RWPE2 (cell line): ENCODE data around the gene WDFY2.

ENCODE experiments used
- ATAC-seq: fragments of 200-7000 bp; cut with Tn5 transposase; 3 replicates; pipeline ENCODE4 v1.9.1; 2021; ENCODE audit warnings: low read depth
- DNase-seq: peaks from one replicate; pipeline ENCODE4 v3.0.0-alpha.2; 2020; ENCODE audit warnings: low spot score
- H3K27ac ChIP-seq: fragments of 450-650 bp; 2 replicates; pipeline ENCODE4 v1.5.1; 2017; ENCODE audit warnings: mild to moderate bottlenecking; ENCODE audit not compliant: poor library complexity, severe bottlenecking
- H3K27me3 ChIP-seq: fragments of 250-450 bp; sonication (Bioruptor Pico); 2 replicates; pipeline ENCODE4 v1.5.1; 2021; ENCODE audit warnings: mild to moderate bottlenecking, moderate library complexity; ENCODE audit not compliant: insufficient read depth, poor library complexity, severe bottlenecking
- H3K36me3 ChIP-seq: fragments of 250-450 bp; sonication (Bioruptor Pico); 2 replicates; pipeline ENCODE4 v1.5.1; 2020; ENCODE audit warnings: low read depth, mild to moderate bottlenecking, moderate library complexity
- H3K4me1 ChIP-seq: fragments of 250-450 bp; sonication (Bioruptor Pico); 2 replicates; pipeline ENCODE4 v1.5.1; 2021; ENCODE audit warnings: mild to moderate bottlenecking, moderate library complexity; ENCODE audit not compliant: insufficient read depth, poor library complexity, severe bottlenecking
- H3K4me3 ChIP-seq: fragments of 250-450 bp; sonication (Bioruptor Pico); 2 replicates; pipeline ENCODE4 v1.5.1; 2021; ENCODE audit warnings: mild to moderate bottlenecking, moderate library complexity; ENCODE audit not compliant: severe bottlenecking
- H3K9me3 ChIP-seq: fragments of 250-450 bp; sonication (Bioruptor Pico); 2 replicates; pipeline ENCODE4 v1.5.1; 2021; ENCODE audit warnings: mild to moderate bottlenecking, moderate library complexity; ENCODE audit not compliant: severe bottlenecking
- TF ChIP-seq, protein P1 (sequence below): fragments of 450-650 bp; IDR thresholded peaks from one replicate; pipeline ENCODE4 v1.5.1; 2017; ENCODE audit warnings: mild to moderate bottlenecking, moderate library complexity; ENCODE audit not compliant: poor library complexity, severe bottlenecking

Gene WDFY2

DNA sequence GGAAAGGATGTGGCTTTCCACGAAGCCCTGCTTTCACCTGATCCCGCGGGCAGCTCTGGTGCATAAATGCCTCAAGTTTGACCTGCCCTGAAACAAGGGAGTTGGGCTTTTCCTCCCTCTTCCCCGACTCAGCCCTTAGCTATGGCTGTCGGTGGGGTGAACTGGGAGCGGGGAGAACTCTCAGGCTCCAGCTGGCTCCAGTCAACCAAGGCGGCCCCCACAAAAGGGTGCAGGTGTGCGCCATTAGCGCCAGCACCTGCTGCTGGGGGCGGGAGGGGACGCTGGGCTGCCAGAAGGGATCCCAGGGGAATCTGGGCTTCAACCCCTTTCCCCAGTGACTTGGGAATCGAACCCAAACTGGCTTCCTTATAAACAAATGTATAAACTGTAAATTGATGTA, 226.8 kb downstream of the WDFY2 start:
- no peaks in the 10 kb centered on the region for H3K9me3 ChIP-seq
- H3K36me3 ChIP-seq, result no peaks in the 10 kb centered on the region
- DNase-seq, result no peak
- no peaks in the 10 kb centered on the region for H3K4me1 ChIP-seq
- H3K27me3 ChIP-seq, result no peaks in the 10 kb centered on the region
- no peak for ATAC-seq
- no peak overlapping the region for H3K27ac ChIP-seq
- no peak overlapping the region for H3K4me3 ChIP-seq
- TF ChIP-seq, protein P1, sequence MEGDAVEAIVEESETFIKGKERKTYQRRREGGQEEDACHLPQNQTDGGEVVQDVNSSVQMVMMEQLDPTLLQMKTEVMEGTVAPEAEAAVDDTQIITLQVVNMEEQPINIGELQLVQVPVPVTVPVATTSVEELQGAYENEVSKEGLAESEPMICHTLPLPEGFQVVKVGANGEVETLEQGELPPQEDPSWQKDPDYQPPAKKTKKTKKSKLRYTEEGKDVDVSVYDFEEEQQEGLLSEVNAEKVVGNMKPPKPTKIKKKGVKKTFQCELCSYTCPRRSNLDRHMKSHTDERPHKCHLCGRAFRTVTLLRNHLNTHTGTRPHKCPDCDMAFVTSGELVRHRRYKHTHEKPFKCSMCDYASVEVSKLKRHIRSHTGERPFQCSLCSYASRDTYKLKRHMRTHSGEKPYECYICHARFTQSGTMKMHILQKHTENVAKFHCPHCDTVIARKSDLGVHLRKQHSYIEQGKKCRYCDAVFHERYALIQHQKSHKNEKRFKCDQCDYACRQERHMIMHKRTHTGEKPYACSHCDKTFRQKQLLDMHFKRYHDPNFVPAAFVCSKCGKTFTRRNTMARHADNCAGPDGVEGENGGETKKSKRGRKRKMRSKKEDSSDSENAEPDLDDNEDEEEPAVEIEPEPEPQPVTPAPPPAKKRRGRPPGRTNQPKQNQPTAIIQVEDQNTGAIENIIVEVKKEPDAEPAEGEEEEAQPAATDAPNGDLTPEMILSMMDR, result no peak

DNA sequence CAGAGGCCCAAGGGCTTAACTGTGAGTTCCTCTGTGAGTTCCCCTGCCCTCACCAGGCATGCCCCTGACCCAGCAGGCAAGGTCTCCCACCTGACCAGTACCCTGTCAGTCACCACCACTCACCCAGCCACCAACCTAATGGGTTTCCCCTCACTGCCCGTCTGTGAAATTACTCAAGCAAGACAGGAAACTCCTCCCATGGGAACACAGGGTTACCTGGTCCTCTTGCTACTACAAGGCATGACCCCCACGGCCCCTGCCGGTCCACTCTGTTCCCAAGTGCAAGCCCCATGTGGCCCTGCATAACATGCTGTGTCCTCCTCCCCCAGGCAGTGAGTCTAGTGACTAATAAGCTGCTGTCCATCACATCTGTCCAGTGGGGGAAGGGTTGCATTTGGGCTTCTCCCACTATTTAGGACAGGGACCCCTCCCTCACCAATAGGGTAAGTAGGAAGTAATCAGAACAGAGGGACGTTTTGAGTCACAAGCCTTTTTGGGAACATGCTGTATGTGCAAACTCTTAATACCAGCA, 227.7 kb downstream of the WDFY2 start:
- Histone ChIP-seq H3K9me3 (no peaks in the 10 kb centered on the region), H3K4me1 (peaks cover 8% of the 10 kb centered on the region), H3K4me3 (no peak overlapping the region), H3K36me3 (no peaks in the 10 kb centered on the region), H3K27ac (no peak overlapping the region), H3K27me3 (no peaks in the 10 kb centered on the region)
- TF ChIP-seq, protein P1, result no peak
- ATAC-seq (peak; percentile 32; the same call in 1 of the 3 replicates), DNase-seq (no peak)

DNA sequence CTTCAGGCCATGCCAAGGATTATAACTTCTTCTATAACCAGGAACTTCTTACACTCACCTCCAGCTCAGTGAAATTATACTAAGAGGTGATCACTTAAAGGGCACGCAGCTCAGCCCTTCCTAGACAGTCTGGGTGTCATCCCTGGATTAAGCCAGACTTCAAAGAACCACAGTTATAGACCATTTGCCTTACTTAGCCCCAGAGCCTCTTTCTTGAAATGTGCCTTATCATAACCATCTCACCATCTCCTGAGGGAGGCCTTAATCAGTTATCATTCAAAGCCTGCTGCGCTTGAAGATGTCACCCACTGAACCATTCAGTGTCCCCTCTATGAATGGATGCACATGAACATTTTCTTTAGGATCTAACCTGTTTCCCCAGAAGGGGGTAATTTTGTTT, 229.8 kb downstream of the WDFY2 start:
- H3K27ac ChIP-seq, result no peak overlapping the region
- ATAC-seq, result no peak
- H3K4me3 ChIP-seq, result no peak overlapping the region
- H3K9me3 ChIP-seq, result no peaks in the 10 kb centered on the region
- no peaks in the 10 kb centered on the region for H3K36me3 ChIP-seq
- DNase-seq, result no peak
- peaks cover 8% of the 10 kb centered on the region for H3K4me1 ChIP-seq
- TF ChIP-seq, protein P1, result no peak
- H3K27me3 ChIP-seq, result no peaks in the 10 kb centered on the region

DNA sequence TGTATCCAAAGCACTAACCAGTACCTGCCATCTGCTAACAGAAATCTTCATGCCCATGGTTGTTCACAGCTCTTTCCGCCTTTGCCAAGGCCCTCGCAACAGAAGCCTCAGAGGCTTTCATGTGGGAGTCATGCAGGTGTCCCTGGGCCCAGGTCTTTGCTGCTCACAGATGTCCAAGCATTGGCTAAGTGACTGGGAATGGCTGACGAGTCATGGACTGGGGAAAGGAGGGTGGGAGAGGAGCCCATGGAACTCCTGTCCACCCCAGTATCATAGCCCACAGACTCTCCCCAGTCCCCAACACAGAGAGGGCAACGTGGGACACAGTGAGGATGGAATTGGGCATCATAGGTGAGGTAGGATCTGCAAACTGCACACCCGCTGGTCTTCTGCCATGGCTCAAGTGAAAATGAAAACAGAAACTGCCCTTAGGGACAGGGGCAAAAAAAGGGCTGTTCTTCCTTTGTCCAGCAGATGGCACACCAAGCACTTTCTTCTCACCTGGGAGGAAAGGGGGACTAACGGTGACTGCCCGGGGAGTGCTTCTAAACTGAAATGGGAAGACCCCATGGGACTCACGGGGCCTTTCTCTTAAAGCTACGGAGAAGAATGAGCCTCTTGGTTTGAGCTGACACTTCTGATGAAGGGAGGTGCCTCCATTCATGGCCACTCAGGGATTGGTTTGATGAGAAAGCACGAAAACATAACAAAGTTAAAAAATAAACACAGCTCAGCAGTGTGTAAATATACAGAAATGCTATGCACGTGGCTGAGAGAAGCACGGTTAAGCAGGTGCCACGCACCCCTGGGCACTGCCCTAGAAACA, 230.8 kb downstream of the WDFY2 start:
- H3K27me3 ChIP-seq, result no peaks in the 10 kb centered on the region
- DNase-seq (no peak), ATAC-seq (peak; percentile 66)
- no peaks in the 10 kb centered on the region for H3K9me3 ChIP-seq
- TF ChIP-seq, protein P1, result peak; percentile 83
- H3K4me3 ChIP-seq, result no peak overlapping the region
- no peaks in the 10 kb centered on the region for H3K36me3 ChIP-seq
- H3K4me1 ChIP-seq, result peaks cover 8% of the 10 kb centered on the region
- H3K27ac ChIP-seq, result no peak overlapping the region

DNA sequence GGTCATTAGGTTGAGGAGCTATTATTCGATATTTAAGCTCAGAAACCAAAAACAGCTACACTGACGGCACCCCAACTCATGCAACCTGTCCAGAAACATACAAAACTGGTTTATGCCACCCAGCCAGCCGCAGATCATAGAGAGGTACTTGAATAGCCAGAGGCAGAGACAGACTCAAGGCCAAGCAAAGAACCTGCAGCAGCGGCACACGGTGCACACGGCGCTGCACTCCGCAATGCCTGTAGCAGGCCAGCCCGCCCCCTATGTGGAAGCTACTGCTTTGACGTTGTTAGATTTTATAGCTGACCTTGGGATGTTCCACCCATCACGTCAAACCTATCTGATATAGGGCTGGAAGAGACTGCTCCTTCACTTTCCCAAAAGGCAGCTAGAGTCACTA, 231.6 kb downstream of the WDFY2 start:
- no peaks in the 10 kb centered on the region for H3K36me3 ChIP-seq
- TF ChIP-seq, protein P1, result no peak
- no peak overlapping the region for H3K4me3 ChIP-seq
- peaks cover 8% of the 10 kb centered on the region for H3K4me1 ChIP-seq
- no peaks in the 10 kb centered on the region for H3K9me3 ChIP-seq
- no peaks in the 10 kb centered on the region for H3K27me3 ChIP-seq
- no peak for ATAC-seq
- H3K27ac ChIP-seq, result no peak overlapping the region
- DNase-seq, result no peak
